GM21786 (cell line): Measurements from ENCODE around the gene PA2G4.
"Not testable (repeated sequence)": the region's sequence is repeated elsewhere in the genome, so short reads cannot be mapped to it uniquely, and the experiment has no call there.

Source experiments
- ATAC-seq: cut with Tn5 transposase; IDR thresholded peaks from one replicate; pipeline ENCODE4 v1.9.1; 2021; ENCODE audit not compliant: unreplicated experiment

The PA2G4 gene

GRCh38 chr12:56104109-56104814, at the start of gene PA2G4:
Gene PA2G4, plus strand, starts transcription at chr12:56104559. Its CDS starts 179 bp downstream, at chr12:56104738.
- peak; percentile 91 for ATAC-seq

GRCh38 chr12:56059964-56060363, 44.4 kb upstream of the PA2G4 start:
- not testable (repeated sequence) for ATAC-seq

- no peak for ATAC-seq
Measured at GRCh38 chr12:56061982-56062381, 42.4 kb upstream of the PA2G4 start.

- ATAC-seq, result no peak
Measured at GRCh38 chr12:56062996-56063395, 41.4 kb upstream of the PA2G4 start.

GRCh38 chr12:56071648-56072047, 32.7 kb upstream of the PA2G4 start:
- ATAC-seq, result no peak

- ATAC-seq, result no peak
Measured at GRCh38 chr12:56074396-56074795, 30.0 kb upstream of the PA2G4 start.

- not testable (repeated sequence) for ATAC-seq
Measured at GRCh38 chr12:56077966-56078365, 26.4 kb upstream of the PA2G4 start.

- ATAC-seq, result no peak
Measured at GRCh38 chr12:56078427-56078826, 25.9 kb upstream of the PA2G4 start.

- no peak for ATAC-seq
Measured at GRCh38 chr12:56078931-56079722, 25.2 kb upstream of the PA2G4 start.

GRCh38 chr12:56079723-56080555, 24.4 kb upstream of the PA2G4 start, which contains the start of gene ERBB3:
Gene ERBB3, plus strand, starts transcription at chr12:56080165. Its CDS starts 136 bp downstream, at chr12:56080301.
- no peak for ATAC-seq

- ATAC-seq, result no peak
Measured at GRCh38 chr12:56080556-56081138, 23.7 kb upstream of the PA2G4 start.

- ATAC-seq, result no peak
Measured at GRCh38 chr12:56081393-56082347, 22.7 kb upstream of the PA2G4 start.

- ATAC-seq, result no peak
Measured at GRCh38 chr12:56082382-56082781, 22.0 kb upstream of the PA2G4 start.

- no peak for ATAC-seq
Measured at GRCh38 chr12:56082967-56083366, 21.4 kb upstream of the PA2G4 start.

GRCh38 chr12:56084958-56085543, 19.3 kb upstream of the PA2G4 start:
- no peak for ATAC-seq

GRCh38 chr12:56086096-56086495, 18.3 kb upstream of the PA2G4 start:
- no peak for ATAC-seq

GRCh38 chr12:56086608-56087007, 17.8 kb upstream of the PA2G4 start:
- ATAC-seq, result no peak

- no peak for ATAC-seq
Measured at GRCh38 chr12:56087220-56087619, 17.1 kb upstream of the PA2G4 start.

GRCh38 chr12:56097738-56098137, 6.6 kb upstream of the PA2G4 start:
- no peak for ATAC-seq
